Dendritic cell treated with granulocyte-macrophage colony-stimulating factor and Interleukin-4, amounts not matched to agents 40 ng/mL and 50 ng/mL, for 4 days (primary cell): ENCODE measurements around the gene PARD3.

Source experiments
- H3K27ac Mint-ChIP-seq: one replicate; pipeline ENCODE4 v1.8.0; 2022; ENCODE audit warnings: mild to moderate bottlenecking, mixed read lengths
- H3K27me3 Mint-ChIP-seq: one replicate; pipeline ENCODE4 v1.8.0; 2022; ENCODE audit warnings: mild to moderate bottlenecking, mixed read lengths
- H3K36me3 Mint-ChIP-seq: one replicate; pipeline ENCODE4 v1.8.0; 2022; ENCODE audit warnings: low read depth, mixed read lengths
- H3K4me1 Mint-ChIP-seq: one replicate; pipeline ENCODE4 v1.8.0; 2022; ENCODE audit warnings: low read depth, mixed read lengths
- H3K4me3 Mint-ChIP-seq: one replicate; pipeline ENCODE4 v1.8.0; 2022; ENCODE audit warnings: mild to moderate bottlenecking, moderate library complexity, mixed read lengths
- H3K9me3 Mint-ChIP-seq: one replicate; pipeline ENCODE4 v1.8.0; 2022; ENCODE audit warnings: mixed read lengths
- intact Hi-C: fragments of 100-400 bp; cut with micrococcal nuclease; formaldehyde crosslinking; loops from one replicate; pipeline ENCODE4 v1.15.0; 2022

Gene PARD3

GRCh38 chr10:34121125-34121753 is 693.9 kb downstream of the PARD3 start:
- no peaks in the 10 kb centered on the region for H3K9me3 Mint-ChIP-seq
- intact Hi-C loops, result no loop called here
- H3K27me3 Mint-ChIP-seq, result no peaks in the 10 kb centered on the region
- H3K27ac Mint-ChIP-seq, result no peak overlapping the region
- no peaks in the 10 kb centered on the region for H3K36me3 Mint-ChIP-seq
- H3K4me1 Mint-ChIP-seq, result no peaks in the 10 kb centered on the region
- H3K4me3 Mint-ChIP-seq, result no peak overlapping the region

- Mint-ChIP-seq H3K4me1 (no peaks in the 10 kb centered on the region), H3K9me3 (no peaks in the 10 kb centered on the region), H3K4me3 (no peak overlapping the region), H3K27ac (no peak overlapping the region), H3K36me3 (no peaks in the 10 kb centered on the region), H3K27me3 (no peaks in the 10 kb centered on the region)
- intact Hi-C loops, result no loop called here
Measured at GRCh38 chr10:34119456-34119855, 695.6 kb downstream of the PARD3 start.

GRCh38 chr10:34116681-34117271 is 698.3 kb downstream of the PARD3 start:
- no peaks in the 10 kb centered on the region for H3K27me3 Mint-ChIP-seq
- H3K36me3 Mint-ChIP-seq, result no peaks in the 10 kb centered on the region
- no peaks in the 10 kb centered on the region for H3K4me1 Mint-ChIP-seq
- H3K27ac Mint-ChIP-seq, result no peak overlapping the region
- H3K9me3 Mint-ChIP-seq, result no peaks in the 10 kb centered on the region
- intact Hi-C loops, result no loop called here
- H3K4me3 Mint-ChIP-seq, result no peak overlapping the region

GRCh38 chr10:34116220-34116641 is 698.9 kb downstream of the PARD3 start:
- Mint-ChIP-seq H3K36me3 (no peaks in the 10 kb centered on the region), H3K4me1 (no peaks in the 10 kb centered on the region), H3K9me3 (no peaks in the 10 kb centered on the region), H3K4me3 (no peak overlapping the region), H3K27me3 (no peaks in the 10 kb centered on the region), H3K27ac (no peak overlapping the region)
- intact Hi-C loops, result no loop called here

- H3K9me3 Mint-ChIP-seq, result no peaks in the 10 kb centered on the region
- no peaks in the 10 kb centered on the region for H3K4me1 Mint-ChIP-seq
- no peak overlapping the region for H3K4me3 Mint-ChIP-seq
- no peak overlapping the region for H3K27ac Mint-ChIP-seq
- no peaks in the 10 kb centered on the region for H3K27me3 Mint-ChIP-seq
- intact Hi-C loops, result no loop called here
- H3K36me3 Mint-ChIP-seq, result no peaks in the 10 kb centered on the region
Measured at GRCh38 chr10:34114914-34115313, 700.2 kb downstream of the PARD3 start.

GRCh38 chr10:34113504-34114225 is 701.4 kb downstream of the PARD3 start:
- H3K9me3 Mint-ChIP-seq, result no peaks in the 10 kb centered on the region
- no peaks in the 10 kb centered on the region for H3K36me3 Mint-ChIP-seq
- H3K4me3 Mint-ChIP-seq, result no peak overlapping the region
- no peaks in the 10 kb centered on the region for H3K4me1 Mint-ChIP-seq
- no peak overlapping the region for H3K27ac Mint-ChIP-seq
- intact Hi-C loops, result no loop called here
- H3K27me3 Mint-ChIP-seq, result no peaks in the 10 kb centered on the region

- H3K36me3 Mint-ChIP-seq, result no peaks in the 10 kb centered on the region
- intact Hi-C loops, result no loop called here
- H3K4me3 Mint-ChIP-seq, result no peak overlapping the region
- H3K27me3 Mint-ChIP-seq, result no peaks in the 10 kb centered on the region
- H3K4me1 Mint-ChIP-seq, result no peaks in the 10 kb centered on the region
- H3K9me3 Mint-ChIP-seq, result no peaks in the 10 kb centered on the region
- H3K27ac Mint-ChIP-seq, result no peak overlapping the region
Measured at GRCh38 chr10:34112171-34112782, 702.8 kb downstream of the PARD3 start.

- Mint-ChIP-seq H3K36me3 (no peaks in the 10 kb centered on the region), H3K9me3 (no peaks in the 10 kb centered on the region), H3K27ac (no peak overlapping the region), H3K4me1 (no peaks in the 10 kb centered on the region), H3K27me3 (no peaks in the 10 kb centered on the region), H3K4me3 (no peak overlapping the region)
- intact Hi-C loops, result no loop called here
Measured at GRCh38 chr10:34111179-34111578, 703.9 kb downstream of the PARD3 start.

- Mint-ChIP-seq H3K27ac (no peak overlapping the region), H3K4me3 (no peak overlapping the region), H3K4me1 (no peaks in the 10 kb centered on the region), H3K36me3 (no peaks in the 10 kb centered on the region), H3K9me3 (no peaks in the 10 kb centered on the region), H3K27me3 (no peaks in the 10 kb centered on the region)
- intact Hi-C loops, result no loop called here
Measured at GRCh38 chr10:34109952-34110702, 705.0 kb downstream of the PARD3 start.

GRCh38 chr10:34109495-34109894 is 705.6 kb downstream of the PARD3 start:
- Mint-ChIP-seq H3K4me1 (no peaks in the 10 kb centered on the region), H3K27ac (no peak overlapping the region), H3K36me3 (no peaks in the 10 kb centered on the region), H3K4me3 (no peak overlapping the region), H3K9me3 (no peaks in the 10 kb centered on the region), H3K27me3 (peaks cover 1% of the 10 kb centered on the region)
- intact Hi-C loops, result no loop called here

GRCh38 chr10:34107626-34108516 is 707.2 kb downstream of the PARD3 start:
- H3K27ac Mint-ChIP-seq, result no peak overlapping the region
- H3K4me1 Mint-ChIP-seq, result peaks cover 5% of the 10 kb centered on the region
- H3K9me3 Mint-ChIP-seq, result no peaks in the 10 kb centered on the region
- H3K36me3 Mint-ChIP-seq, result no peaks in the 10 kb centered on the region
- no peak overlapping the region for H3K4me3 Mint-ChIP-seq
- H3K27me3 Mint-ChIP-seq, result peaks cover 1% of the 10 kb centered on the region
- intact Hi-C loops, result no loop called here

GRCh38 chr10:34106356-34106885 is 708.7 kb downstream of the PARD3 start:
- H3K36me3 Mint-ChIP-seq, result no peaks in the 10 kb centered on the region
- intact Hi-C loops, result no loop called here
- no peak overlapping the region for H3K4me3 Mint-ChIP-seq
- H3K27me3 Mint-ChIP-seq, result peaks cover 1% of the 10 kb centered on the region
- no peaks in the 10 kb centered on the region for H3K9me3 Mint-ChIP-seq
- H3K27ac Mint-ChIP-seq, result no peak overlapping the region
- H3K4me1 Mint-ChIP-seq, result peaks cover 5% of the 10 kb centered on the region
